Bronchus fibroblast of lung (primary cell): ENCODE results near the gene REC8. TPM values are rescaled to one million over a fixed set of nuclear protein-coding genes. Genes with fewer than 3 reads are reported as not detected.

Source experiments
- total RNA-seq: library from RNA; depleted of rRNA; stranded (reverse); fragments of >200 nt; gene quantifications from 2 replicates; pipeline ENCODE4 v1.2.3, GENCODE V29; 2015

Gene REC8
- total RNA-seq, 1 donor from 2014 or later, result 54.3 TPM

Other genes with a start within 250 kb of the REC8 start
- gene DHRS4, start 218.3 kb upstream of the REC8 start, total RNA-seq, result 52.9 and 53.3 TPM in 2 replicates
- 14.3 and 17.1 TPM in 2 replicates for gene DHRS4L2, start 183.2 kb upstream of the REC8 start, total RNA-seq
- gene CARMIL3, start 120.1 kb upstream of the REC8 start, total RNA-seq, result under 0.01 TPM in 2 replicates
- not detected in 2 replicates for gene CPNE6, start 100.5 kb upstream of the REC8 start, total RNA-seq
- gene PCK2, start 77.8 kb upstream of the REC8 start, total RNA-seq, result 63.3 and 65.6 TPM in 2 replicates
- gene DCAF11, start 57.3 kb upstream of the REC8 start, total RNA-seq, result 42.2 and 43.7 TPM in 2 replicates
- gene NRL, start 57.1 kb upstream of the REC8 start, total RNA-seq, result 0.59 and 2.9 TPM in 2 replicates
- not detected in 2 replicates for gene FITM1, start 41.4 kb upstream of the REC8 start, total RNA-seq
- 128 and 137 TPM in 2 replicates for gene PSME1, start 35.9 kb upstream of the REC8 start, total RNA-seq
- 31.4 and 38.4 TPM in 2 replicates for gene EMC9, start 30.5 kb upstream of the REC8 start, total RNA-seq
- 70.1 and 79.7 TPM in 2 replicates for gene PSME2, start 25.5 kb upstream of the REC8 start, total RNA-seq
- gene RNF31, start 24.6 kb upstream of the REC8 start, total RNA-seq, result 49.9 and 53.7 TPM in 2 replicates
- 36.3 and 39.8 TPM in 2 replicates for gene IRF9, start 10.8 kb upstream of the REC8 start, total RNA-seq
- 56.5 and 58.6 TPM in 2 replicates for gene IPO4, start 16.7 kb downstream of the REC8 start, total RNA-seq
- 58.4 and 59.5 TPM in 2 replicates for gene TM9SF1, start 23.4 kb downstream of the REC8 start, total RNA-seq
- 0.17 TPM in 1 of 2 replicates, not detected in the other for gene TSSK4, start 33.6 kb downstream of the REC8 start, total RNA-seq
- 32.4 and 48.6 TPM in 2 replicates for gene CHMP4A, start 41.4 kb downstream of the REC8 start, total RNA-seq
- 18.2 and 19.6 TPM in 2 replicates for gene MDP1, start 44.0 kb downstream of the REC8 start, total RNA-seq
- gene NEDD8, start 60.3 kb downstream of the REC8 start, total RNA-seq, result 234 and 246 TPM in 2 replicates
- 53.1 and 54.3 TPM in 2 replicates for gene GMPR2, start 60.8 kb downstream of the REC8 start, total RNA-seq
- gene TINF2, start 70.5 kb downstream of the REC8 start, total RNA-seq, result 52.6 and 56.7 TPM in 2 replicates
- gene TGM1, start 91.1 kb downstream of the REC8 start, total RNA-seq, result 0.45 and 1.2 TPM in 2 replicates
- 32.1 and 33.9 TPM in 2 replicates for gene RABGGTA, start 99.5 kb downstream of the REC8 start, total RNA-seq
- 27.4 and 28.2 TPM in 2 replicates for gene DHRS1, start 127.7 kb downstream of the REC8 start, total RNA-seq
- gene NOP9, start 127.8 kb downstream of the REC8 start, total RNA-seq, result 17.2 and 18.5 TPM in 2 replicates
- gene CIDEB, start 135.9 kb downstream of the REC8 start, total RNA-seq, result 1.3 and 1.8 TPM in 2 replicates
- gene LTB4R2, start 138.1 kb downstream of the REC8 start, total RNA-seq, result 1.0 and 3.0 TPM in 2 replicates
- gene LTB4R, start 139.4 kb downstream of the REC8 start, total RNA-seq, result 0.84 and 1.0 TPM in 2 replicates
- gene ADCY4, start 163.0 kb downstream of the REC8 start, total RNA-seq, result 0.15 and 0.17 TPM in 2 replicates
- gene RIPK3, start 167.9 kb downstream of the REC8 start, total RNA-seq, result 0.45 and 0.84 TPM in 2 replicates
- gene NFATC4, start 196.1 kb downstream of the REC8 start, total RNA-seq, result 25.4 and 28.4 TPM in 2 replicates
- gene NYNRIN, start 226.9 kb downstream of the REC8 start, total RNA-seq, result 7.9 and 9.6 TPM in 2 replicates